OCI-LY7 (cell line): ENCODE measurements around the gene RARA. TPM values are rescaled to one million over a fixed set of nuclear protein-coding genes. Genes with fewer than 3 reads are reported as not detected.
A peak's percentile ranks its signal among the peaks of the same experiment; 100 is the strongest.

Experiments
- BruUV-seq: library from RNA; stranded (reverse); fragments of 400-500 nt; replicated peaks from 2 replicates; lab custom pipeline; 2021; lab: Mats Ljungman, UMichigan
- CTCF ChIA-PET: fragments of 300-600 bp; sonication (Branson Sonifier 250); formaldehyde crosslinking; loops from one replicate; lab custom pipeline; 2022; ENCODE audit warnings: antibody characterized with exemption; ENCODE audit not compliant: unreplicated experiment; lab: Charles Lee
- POLR2A ChIA-PET: fragments of 300-600 bp; sonication (Branson Sonifier 250); formaldehyde crosslinking; loops from one replicate; lab custom pipeline; 2022; ENCODE audit warnings: antibody characterized with exemption; lab: Charles Lee
- DNase-seq: peaks from one replicate; pipeline ENCODE4 v3.0.0-alpha.2; 2015; ENCODE audit warnings: low spot score
- H2AFZ ChIP-seq: fragments of 200-600 bp; sonication (generic), shearing (Covaris generic); 2 replicates; pipeline ENCODE4 v1.6.1; 2014; ENCODE audit warnings: mild to moderate bottlenecking, antibody characterized with exemption, low read length, moderate library complexity
- H3K27ac ChIP-seq: fragments of 200-600 bp; sonication (generic); 2 replicates; pipeline ENCODE4 v1.5.1; 2014; ENCODE audit warnings: mixed run types, low read depth, mild to moderate bottlenecking, moderate library complexity, low read length, inconsistent platforms; ENCODE audit not compliant: poor library complexity, severe bottlenecking
- H3K36me3 ChIP-seq: fragments of 200-600 bp; sonication (generic); 2 replicates; pipeline ENCODE4 v1.6.1; 2014; ENCODE audit warnings: mild to moderate bottlenecking, antibody characterized with exemption, low read length, moderate library complexity, mixed read lengths; ENCODE audit not compliant: insufficient read depth
- H3K4me1 ChIP-seq: fragments of 200-600 bp; sonication (generic); 2 replicates; pipeline ENCODE4 v1.5.1; 2014; ENCODE audit warnings: mild to moderate bottlenecking, low read length; ENCODE audit not compliant: insufficient read depth, poor library complexity, severe bottlenecking
- H3K4me2 ChIP-seq: fragments of 200-600 bp; sonication (generic); 2 replicates; pipeline ENCODE4 v1.6.1; 2014; ENCODE audit warnings: mild to moderate bottlenecking, low read length
- H3K4me3 ChIP-seq: fragments of 200-600 bp; sonication (generic); 2 replicates; pipeline ENCODE4 v1.5.1; 2014; ENCODE audit warnings: mild to moderate bottlenecking, low read depth, low read length; ENCODE audit not compliant: poor library complexity, severe bottlenecking
- H3K79me2 ChIP-seq: fragments of 200-600 bp; sonication (generic); 2 replicates; pipeline ENCODE4 v1.6.1; 2016; ENCODE audit warnings: low read depth, mild to moderate bottlenecking, low read length, moderate library complexity, mixed read lengths; ENCODE audit not compliant: insufficient read depth
- H3K9me2 ChIP-seq: fragments of 200-600 bp; sonication (generic); 2 replicates; pipeline ENCODE4 v1.6.1; 2016; ENCODE audit warnings: mild to moderate bottlenecking, low read length, mixed read lengths; ENCODE audit not compliant: insufficient read depth
- H3K9me3 ChIP-seq: fragments of 200-600 bp; sonication (generic); 2 replicates; pipeline ENCODE4 v1.6.1; 2014; ENCODE audit warnings: mild to moderate bottlenecking, mixed run types, low read length, mixed read lengths
- H4K20me1 ChIP-seq: fragments of 200-600 bp; sonication (generic); 2 replicates; pipeline ENCODE4 v1.6.1; 2014; ENCODE audit warnings: mild to moderate bottlenecking, antibody characterized with exemption, low read length, moderate library complexity, mixed read lengths; ENCODE audit not compliant: insufficient read depth
- EZH2phosphoT487 ChIP-seq: fragments of 200-600 bp; sonication (generic); IDR thresholded peaks from 2 replicates; pipeline ENCODE4 v1.6.1; 2018; ENCODE audit warnings: low read depth, borderline replicate concordance, mild to moderate bottlenecking, mixed run types, antibody characterized with exemption, low read length, moderate library complexity, mixed read lengths
- intact Hi-C: fragments of 100-400 bp; cut with micrococcal nuclease; formaldehyde crosslinking; loops from one replicate; pipeline ENCODE4 v1.10.0; 2022; ENCODE audit not compliant: unreplicated experiment
- total RNA-seq, 2 experiments: library from RNA; depleted of rRNA in 1 of 2; stranded (reverse); fragments of >200 nt in 1 of 2; shearing (Covaris generic) in 1 of 2; gene quantifications; 2 replicates each; pipeline ENCODE4 v1.2.3, GENCODE V29; 2014 to 2022
- TF ChIP-seq, protein P1 (sequence below): fragments of 200-600 bp; sonication (generic); conservative IDR thresholded peaks from 2 replicates; pipeline ENCODE4 v1.5.1; 2014; ENCODE audit warnings: mild to moderate bottlenecking, antibody characterized with exemption, low read length, moderate library complexity, mixed read lengths

Gene RARA
- total RNA-seq, 2 experiments from 2014 or later, result 3.1 to 8.6 TPM

DNA sequence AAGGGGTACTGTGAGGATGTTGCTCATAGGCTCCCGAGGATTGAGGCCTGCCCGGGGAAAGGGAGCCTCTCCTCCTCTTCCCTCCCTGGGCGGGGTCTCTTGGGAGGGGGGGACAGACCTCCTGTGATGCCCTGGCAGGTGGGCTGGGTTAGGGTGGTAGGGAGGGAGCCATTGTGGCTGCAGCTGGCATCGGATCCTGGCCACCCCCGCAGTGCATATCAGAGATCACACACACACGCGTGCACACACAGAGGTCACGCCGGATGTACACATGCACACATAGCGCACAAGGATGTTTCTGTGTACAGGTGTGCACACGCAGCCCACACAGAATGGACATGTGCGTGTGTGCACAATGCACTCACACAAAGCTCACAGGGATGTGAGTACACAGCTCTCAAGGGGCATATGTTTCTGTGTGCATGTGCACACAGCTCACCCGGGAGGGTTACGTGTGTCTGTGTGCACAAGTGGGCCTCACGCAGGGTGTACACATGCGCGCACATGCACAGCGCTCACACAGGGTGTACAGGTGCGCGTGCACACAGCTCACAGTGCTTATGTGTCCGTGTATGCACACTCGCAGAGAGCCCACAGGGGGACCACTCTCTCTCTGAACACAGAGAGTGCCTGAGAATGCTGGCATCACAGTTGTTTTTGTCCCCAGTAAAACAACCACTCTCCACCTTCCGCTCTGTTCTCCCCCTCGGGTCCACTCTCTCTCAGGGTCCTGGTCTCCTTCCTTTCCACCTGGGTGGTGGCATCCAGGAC, 53.1 kb downstream of the RARA start:
- H2AFZ ChIP-seq, result no peak overlapping the region

DNA sequence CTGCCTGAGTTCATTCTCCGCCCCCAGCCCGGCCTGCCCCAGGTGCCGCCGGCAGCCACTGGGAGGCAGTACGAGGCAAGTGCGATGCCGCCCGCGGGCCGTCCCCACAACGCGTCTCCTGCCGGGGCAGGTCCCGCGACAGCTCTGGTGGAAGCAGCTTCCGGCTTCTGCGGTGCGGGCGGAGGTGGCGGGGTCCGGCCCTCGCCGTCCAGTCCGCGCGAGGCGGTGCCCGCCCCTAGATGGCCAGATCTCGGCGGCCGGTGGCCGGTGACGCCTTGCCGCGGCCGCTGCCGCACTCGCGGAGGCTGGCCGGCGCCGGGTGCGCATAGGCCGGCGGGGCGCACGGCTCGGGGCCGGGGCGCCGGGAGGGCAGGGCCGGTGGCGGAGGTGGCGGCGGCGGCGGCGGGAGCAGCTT, 53.7 kb downstream of the RARA start:
- H3K79me2 ChIP-seq, result no peaks in the 10 kb centered on the region
- BruUV-seq, result no TSS peak
- TF ChIP-seq EZH2phosphoT487, result no peak
- TF ChIP-seq, protein P1, sequence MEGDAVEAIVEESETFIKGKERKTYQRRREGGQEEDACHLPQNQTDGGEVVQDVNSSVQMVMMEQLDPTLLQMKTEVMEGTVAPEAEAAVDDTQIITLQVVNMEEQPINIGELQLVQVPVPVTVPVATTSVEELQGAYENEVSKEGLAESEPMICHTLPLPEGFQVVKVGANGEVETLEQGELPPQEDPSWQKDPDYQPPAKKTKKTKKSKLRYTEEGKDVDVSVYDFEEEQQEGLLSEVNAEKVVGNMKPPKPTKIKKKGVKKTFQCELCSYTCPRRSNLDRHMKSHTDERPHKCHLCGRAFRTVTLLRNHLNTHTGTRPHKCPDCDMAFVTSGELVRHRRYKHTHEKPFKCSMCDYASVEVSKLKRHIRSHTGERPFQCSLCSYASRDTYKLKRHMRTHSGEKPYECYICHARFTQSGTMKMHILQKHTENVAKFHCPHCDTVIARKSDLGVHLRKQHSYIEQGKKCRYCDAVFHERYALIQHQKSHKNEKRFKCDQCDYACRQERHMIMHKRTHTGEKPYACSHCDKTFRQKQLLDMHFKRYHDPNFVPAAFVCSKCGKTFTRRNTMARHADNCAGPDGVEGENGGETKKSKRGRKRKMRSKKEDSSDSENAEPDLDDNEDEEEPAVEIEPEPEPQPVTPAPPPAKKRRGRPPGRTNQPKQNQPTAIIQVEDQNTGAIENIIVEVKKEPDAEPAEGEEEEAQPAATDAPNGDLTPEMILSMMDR, result peak; percentile 83
- no peaks in the 10 kb centered on the region for H4K20me1 ChIP-seq
- no peak overlapping the region for H2AFZ ChIP-seq
- intact Hi-C loops, result loop anchor here (1.0 kb wide), 2 partner anchors 171 to 198 kb away; no protein-coding TSS in a partner anchor
- H3K9me2 ChIP-seq, result no peaks in the 10 kb centered on the region
- no peaks in the 10 kb centered on the region for H3K36me3 ChIP-seq
- H3K27ac ChIP-seq, result no peak overlapping the region
- peak overlapping the region; percentile 53 for H3K4me3 ChIP-seq
- peaks cover 4% of the 10 kb centered on the region for H3K4me1 ChIP-seq
- ChIA-PET POLR2A (no interaction called here), CTCF (interaction anchor here (0.6 kb wide), 1 partner anchor 24 kb away, joined by 3 read pairs; no protein-coding TSS in a partner anchor)
- H3K9me3 ChIP-seq, result no peaks in the 10 kb centered on the region
- peak; percentile 82 for DNase-seq
- H3K4me2 ChIP-seq, result peak overlapping the region; percentile 69

More for the DNA sequence above, 53.1 kb downstream of the RARA start:
- Histone ChIP-seq H3K4me2 (peak overlapping the region; percentile 69), H3K4me3 (peak overlapping the region; percentile 53), H3K4me1 (peaks cover 4% of the 10 kb centered on the region), H3K79me2 (no peaks in the 10 kb centered on the region), H3K9me2 (no peaks in the 10 kb centered on the region), H3K36me3 (no peaks in the 10 kb centered on the region), H3K9me3 (no peaks in the 10 kb centered on the region), H3K27ac (no peak overlapping the region), H4K20me1 (no peaks in the 10 kb centered on the region)
- CTCF ChIA-PET, result interaction anchor here (0.6 kb wide), 1 partner anchor 24 kb away, joined by 3 read pairs; no protein-coding TSS in a partner anchor
- intact Hi-C loops, result loop anchor here (1.0 kb wide), 2 partner anchors 171 to 198 kb away; no protein-coding TSS in a partner anchor
- DNase-seq, result peak; percentile 17
- no peak for TF ChIP-seq EZH2phosphoT487
- TF ChIP-seq, protein P1, result no peak
- BruUV-seq, result no TSS peak
- POLR2A ChIA-PET, result no interaction called here
